Measurements from ENCODE around the gene MAGEA6.
"Not testable (repeated sequence)": the region's sequence is repeated elsewhere in the genome, so short reads cannot be mapped to it uniquely, and the experiment has no call there.

The MAGEA6 gene

GRCh38 chrX:152769549-152770289, at the start of gene MAGEA6:
TSS of gene MAGEA6 (minus strand) at chrX:152769689. CDS start at chrX:152767650, 2,039 bp downstream.
- not testable (repeated sequence) for DNase-seq

GRCh38 chrX:152819266-152819665, 49.8 kb upstream of the MAGEA6 start:
- DNase-seq, result no peak

- DNase-seq, result no peak
These were observed 48.9 kb upstream of the MAGEA6 start for GRCh38 chrX:152818356-152818755.

- no peak for DNase-seq
These were observed 47.7 kb upstream of the MAGEA6 start for GRCh38 chrX:152817078-152817764.

GRCh38 chrX:152814048-152814447, 44.6 kb upstream of the MAGEA6 start:
- DNase-seq, result no peak

- DNase-seq, result no peak
These were observed 43.7 kb upstream of the MAGEA6 start for GRCh38 chrX:152813206-152813605.

- DNase-seq, result no peak
These were observed 40.9 kb upstream of the MAGEA6 start for GRCh38 chrX:152810403-152810802.

- DNase-seq, result no peak
These were observed 36.5 kb upstream of the MAGEA6 start for GRCh38 chrX:152806035-152806434.

GRCh38 chrX:152798945-152799344, 29.5 kb upstream of the MAGEA6 start:
- no peak for DNase-seq

GRCh38 chrX:152787062-152787461, 17.6 kb upstream of the MAGEA6 start:
- DNase-seq, result not testable (repeated sequence)

- not testable (repeated sequence) for DNase-seq
These were observed 2.9 kb downstream of the MAGEA6 start for GRCh38 chrX:152766562-152766961.

GRCh38 chrX:152761582-152761981, 7.9 kb downstream of the MAGEA6 start:
- DNase-seq, result not testable (repeated sequence)

GRCh38 chrX:152759544-152759943, 9.9 kb downstream of the MAGEA6 start:
- DNase-seq, result not testable (repeated sequence)

GRCh38 chrX:152758918-152759317, 10.6 kb downstream of the MAGEA6 start, which contains the start of gene CSAG3:
TSS of gene CSAG3 (plus strand) at chrX:152759218.
- not testable (repeated sequence) for DNase-seq

- not testable (repeated sequence) for DNase-seq
These were observed 14.6 kb downstream of the MAGEA6 start for GRCh38 chrX:152754871-152755270.

- not testable (repeated sequence) for DNase-seq
These were observed 15.5 kb downstream of the MAGEA6 start, which contains the start of gene MAGEA2 for GRCh38 chrX:152753686-152754650. TSS of gene MAGEA2 (minus strand) at chrX:152753842. CDS start at chrX:152751363, 2,479 bp downstream.

- no peak for DNase-seq
These were observed 30.9 kb downstream of the MAGEA6 start for GRCh38 chrX:152738560-152738959.

GRCh38 chrX:152736528-152736927, 33.0 kb downstream of the MAGEA6 start:
- DNase-seq, result not testable (repeated sequence)

- no peak for DNase-seq
These were observed 33.5 kb downstream of the MAGEA6 start for GRCh38 chrX:152735860-152736511.

- no peak for DNase-seq
These were observed 34.4 kb downstream of the MAGEA6 start for GRCh38 chrX:152735101-152735500.

GRCh38 chrX:152734143-152734858, 35.2 kb downstream of the MAGEA6 start:
- DNase-seq, result not testable (repeated sequence)
